ENCODE results near the gene SAMD1.

GRCh38 chr19:14081797-14082674 is 8.5 kb downstream of the SAMD1 start:
- TF ChIP-seq CTCF (conservative IDR thresholded peaks at IDR 0.05) (no peak), ZFX (IDR thresholded peaks at IDR 0.05) (0 out of 2 replicates have a peak, but pooled peaks have one; percentile 3)

All from C4-2B (cell line).